ENCODE results near the gene GOLT1A. TPM values are rescaled to one million over a fixed set of nuclear protein-coding genes. Genes with fewer than 3 reads are reported as not detected.

Gene GOLT1A
- total and polyA plus RNA-seq, 2 of the 8 experiments (the other 6 are each of a cell fraction or from before 2014, with no cell fraction given), result 7.5 to 8.5 TPM

GRCh38 chr1:204191456-204191855 lies 22.3 kb downstream of the GOLT1A start:
- Histone ChIP-seq H3K4me1 (replicated peaks in 1 of 4; ENCODE audit: control insufficient read depth in 3 of 4, insufficient read depth in 4 of 4, low read length in 3 of 4) (peaks cover 0 to 3% (median 0%) of the 10 kb centered on the region in 4 experiments; a peak in 1 of 7 replicates), H2AFZ (ENCODE audit: low read length) (no peak overlapping the region), H4K20me1 (replicated peaks in 1 of 2; ENCODE audit: control insufficient read depth in 1 of 2, insufficient read depth in 2 of 2, low read length in 2 of 2) (peaks cover 0 to 6% of the 10 kb centered on the region in 2 experiments), H3K4me3 (ENCODE audit: extremely low read depth in 1 of 4, insufficient read depth in 2 of 4, low read depth in 3 of 4, low read length in 4 of 4) (no peak overlapping the region), H3K23ac (ENCODE audit: insufficient read length) (no peak overlapping the region), H3K56ac (replicated peaks; ENCODE audit: insufficient read length, low read depth, low read length) (no peak overlapping the region), H3K79me1 (ENCODE audit: low read depth, low read length) (peaks cover 5% of the 10 kb centered on the region), H3K27ac (ENCODE audit: low read depth, low read length) (no peak overlapping the region), H2BK120ac (replicated peaks; ENCODE audit: low read depth, low read length) (no peak overlapping the region), H2BK5ac (ENCODE audit: low read depth, low read length) (no peak overlapping the region), H4K91ac (replicated peaks; ENCODE audit: insufficient read length, low read length) (no peak overlapping the region), H3K18ac (ENCODE audit: extremely low read depth, low read length) (no peak overlapping the region), H3K14ac (ENCODE audit: insufficient read length) (no peak overlapping the region), H3K23me2 (ENCODE audit: low read depth, low read length) (peaks cover 7% of the 10 kb centered on the region), H2BK12ac (ENCODE audit: low read depth, low read length) (no peak overlapping the region), H3K4me2 (ENCODE audit: insufficient read depth in 1 of 2, low read depth in 2 of 2, low read length in 2 of 2) (no peak overlapping the region), H4K5ac (ENCODE audit: insufficient read length, low read depth, low read length) (no peak overlapping the region), H3K4ac (replicated peaks; ENCODE audit: insufficient read length, low read depth, low read length) (no peak overlapping the region), H3K27me3 (replicated peaks in 1 of 4; ENCODE audit: control insufficient read depth in 3 of 4, extremely low read depth in 1 of 4, insufficient read depth in 3 of 4, low read length in 3 of 4) (peaks cover 0 to 8% (median 6%) of the 10 kb centered on the region in 4 experiments; a peak in 4 of 7 replicates), H4K8ac (ENCODE audit: extremely low read depth, insufficient read depth, low read length) (no peak overlapping the region), H3K9me3 (ENCODE audit: insufficient read depth in 2 of 2, low read depth in 1 of 2, low read length in 1 of 2) (no peaks in the 10 kb centered on the region), H2BK15ac (ENCODE audit: low read length) (no peak overlapping the region), H3K79me2 (ENCODE audit: control insufficient read depth in 1 of 2, insufficient read depth in 2 of 2, low read length in 2 of 2) (no peaks in the 10 kb centered on the region), H2AK5ac (ENCODE audit: low read depth, low read length) (no peak overlapping the region), H2BK20ac (ENCODE audit: low read length) (no peak overlapping the region), H3K9ac (replicated peaks in 1 of 4; ENCODE audit: extremely low read depth in 1 of 4, low read depth in 3 of 4, low read length in 3 of 4) (no peak overlapping the region), H3K36me3 (ENCODE audit: control insufficient read depth in 2 of 4, insufficient read depth in 4 of 4, low read length in 3 of 4) (no peaks in the 10 kb centered on the region; a peak in 1 of 8 replicates)
- WGBS, 2 experiments (ENCODE audit: extremely low coverage in 1 of 2, insufficient coverage in 1 of 2, insufficient read length in 1 of 2, insufficient replicate concordance in 2 of 2, low coverage in 1 of 2, low lambda C conversion rate in 2 of 2, missing lambda C conversion rate in 1 of 2), result 85% methylated on average over 7 of the region's 7 CpGs; no CpG with 5 or more reads in 1 of the 2 experiments
- TF ChIP-seq SAP30 (IDR thresholded peaks at IDR 0.05; ENCODE audit: insufficient read depth, insufficient replicate concordance, low read length), result no peak
- TF ChIP-seq POLR2AphosphoS5 (IDR thresholded peaks at IDR 0.05; ENCODE audit: low read depth, low read length), result no peak
- no peak for TF ChIP-seq SRF (IDR thresholded peaks at IDR 0.05; ENCODE audit: low read depth, low read length)
- no peak for TF ChIP-seq RXRA (IDR thresholded peaks at IDR 0.05; ENCODE audit: insufficient read depth, low read depth, low read length)
- no peak for TF ChIP-seq USF2 (IDR thresholded peaks at IDR 0.05; ENCODE audit: low read length)
- TF ChIP-seq NRF1 (IDR thresholded peaks at IDR 0.05; ENCODE audit: low read depth, low read length), result no peak
- no peak for TF ChIP-seq CBX5 (IDR thresholded peaks at IDR 0.05; ENCODE audit: low read depth, low read length)
- no peak for TF ChIP-seq SIRT6 (IDR thresholded peaks at IDR 0.05; ENCODE audit: low read length)
- TF ChIP-seq BCL11A (IDR thresholded peaks at IDR 0.05; ENCODE audit: low read depth in 2 of 2, low read length in 2 of 2), result no peak
- TF ChIP-seq TBP (IDR thresholded peaks at IDR 0.05; ENCODE audit: low read depth, low read length), result no peak
- TF ChIP-seq MAFK (IDR thresholded peaks at IDR 0.05; ENCODE audit: low read depth, low read length), result no peak
- ChIA-PET CTCF (ENCODE audit: partially characterized antibody) (interaction anchor here (0.7 to 7.0 kb wide), 10 partner anchors 10 to 214 kb away, joined by 3 to 73 read pairs (median 4); partner anchors contain the start of genes GOLT1A, PLEKHA6 and REN), POLR2A (ENCODE audit: partially characterized antibody) (interaction anchor here (1.3 kb wide), 1 partner anchor 29 kb away, joined by 4 read pairs; no protein-coding TSS in a partner anchor)
- FAIRE-seq, result no peak
- DNase-seq (ENCODE audit: low read depth in 1 of 2, low spot score in 2 of 2), result no peak
